Measurements from ENCODE around the gene ACP5.

DNA sequence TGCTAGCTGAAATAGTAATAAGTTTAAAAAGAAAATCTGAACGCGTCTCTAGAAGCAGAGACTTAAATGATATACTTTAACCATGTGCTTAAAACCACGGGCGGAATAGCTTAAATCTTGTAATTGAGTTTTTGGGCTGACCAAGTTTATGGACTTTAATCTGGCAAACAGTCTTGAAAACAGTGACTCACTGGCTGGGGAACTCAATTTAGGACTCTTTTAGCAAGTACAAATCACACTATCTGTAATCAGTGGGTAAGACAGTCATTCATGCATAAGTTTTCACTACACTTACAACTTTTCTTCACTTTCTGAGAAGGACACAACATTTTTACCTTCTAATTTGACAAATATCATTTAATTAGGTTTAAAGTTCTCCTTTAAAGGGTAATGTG lies 46.6 kb upstream of the ACP5 start:
- TF ChIP-seq, protein P1, sequence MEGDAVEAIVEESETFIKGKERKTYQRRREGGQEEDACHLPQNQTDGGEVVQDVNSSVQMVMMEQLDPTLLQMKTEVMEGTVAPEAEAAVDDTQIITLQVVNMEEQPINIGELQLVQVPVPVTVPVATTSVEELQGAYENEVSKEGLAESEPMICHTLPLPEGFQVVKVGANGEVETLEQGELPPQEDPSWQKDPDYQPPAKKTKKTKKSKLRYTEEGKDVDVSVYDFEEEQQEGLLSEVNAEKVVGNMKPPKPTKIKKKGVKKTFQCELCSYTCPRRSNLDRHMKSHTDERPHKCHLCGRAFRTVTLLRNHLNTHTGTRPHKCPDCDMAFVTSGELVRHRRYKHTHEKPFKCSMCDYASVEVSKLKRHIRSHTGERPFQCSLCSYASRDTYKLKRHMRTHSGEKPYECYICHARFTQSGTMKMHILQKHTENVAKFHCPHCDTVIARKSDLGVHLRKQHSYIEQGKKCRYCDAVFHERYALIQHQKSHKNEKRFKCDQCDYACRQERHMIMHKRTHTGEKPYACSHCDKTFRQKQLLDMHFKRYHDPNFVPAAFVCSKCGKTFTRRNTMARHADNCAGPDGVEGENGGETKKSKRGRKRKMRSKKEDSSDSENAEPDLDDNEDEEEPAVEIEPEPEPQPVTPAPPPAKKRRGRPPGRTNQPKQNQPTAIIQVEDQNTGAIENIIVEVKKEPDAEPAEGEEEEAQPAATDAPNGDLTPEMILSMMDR (IDR thresholded peaks at IDR 0.05), result no peak
- no peak for TF ChIP-seq POLR2AphosphoS5 (IDR thresholded peaks at IDR 0.05; ENCODE audit: low read depth, low read length)
- no peak for TF ChIP-seq SIN3A (IDR thresholded peaks at IDR 0.05; ENCODE audit: borderline replicate concordance, insufficient read depth, low read depth, low read length)

All from Panc1 (cell line).